Measurements from ENCODE around the gene NUAK1.

Gene NUAK1

GRCh38 chr12:106051853-106052531, 86.8 kb downstream of the NUAK1 start:
- no peak for DNase-seq

GRCh38 chr12:106049546-106049945, 89.2 kb downstream of the NUAK1 start:
- DNase-seq = no peak

DNA sequence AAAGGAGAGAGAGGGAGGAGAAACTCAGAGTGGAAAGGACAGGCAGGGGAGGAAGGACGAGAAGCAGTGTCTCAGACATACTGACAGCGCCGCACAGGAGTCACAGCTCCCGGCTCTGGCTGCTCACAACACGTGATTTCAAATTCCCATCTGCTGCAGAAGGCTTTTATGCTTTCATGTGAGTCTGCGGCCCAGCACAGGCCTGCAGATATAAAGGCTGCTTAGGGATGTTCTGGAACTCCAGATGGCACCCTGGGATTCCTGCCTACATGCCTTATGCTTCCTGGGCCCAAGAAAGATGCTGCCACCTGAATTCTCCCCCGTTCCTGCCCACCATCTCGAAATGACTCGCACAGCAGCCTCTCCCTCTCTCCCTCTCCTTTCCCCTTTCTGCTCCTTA, 89.6 kb downstream of the NUAK1 start:
- DNase-seq = no peak

- no peak for DNase-seq
These were observed 90.1 kb downstream of the NUAK1 start for GRCh38 chr12:106048676-106049075.

GRCh38 chr12:106048016-106048415, 90.7 kb downstream of the NUAK1 start:
- no peak for DNase-seq

GRCh38 chr12:106046947-106047346, 91.8 kb downstream of the NUAK1 start:
- DNase-seq = no peak

GRCh38 chr12:106046301-106046846, 92.4 kb downstream of the NUAK1 start:
- no peak for DNase-seq

DNA sequence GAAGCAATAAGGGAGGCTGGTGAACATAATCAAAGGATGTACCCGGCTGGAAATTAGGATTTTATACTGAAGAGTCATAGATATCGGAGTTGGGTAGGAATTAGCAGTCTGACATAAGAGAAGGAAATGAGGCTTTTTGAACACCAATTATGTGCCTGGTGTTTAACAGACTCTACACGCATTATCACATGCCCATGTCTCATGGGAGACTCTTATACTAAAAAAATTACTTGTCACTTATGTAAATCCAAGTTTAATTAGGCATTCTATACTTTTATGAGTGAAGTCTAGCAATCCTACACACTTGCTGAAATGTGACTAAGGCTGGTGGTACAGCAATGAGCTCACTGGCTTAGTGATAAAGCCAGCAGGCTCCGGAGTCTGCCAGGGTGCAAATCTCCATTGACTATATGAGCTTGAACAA, 93.5 kb downstream of the NUAK1 start:
- no peak for DNase-seq

DNA sequence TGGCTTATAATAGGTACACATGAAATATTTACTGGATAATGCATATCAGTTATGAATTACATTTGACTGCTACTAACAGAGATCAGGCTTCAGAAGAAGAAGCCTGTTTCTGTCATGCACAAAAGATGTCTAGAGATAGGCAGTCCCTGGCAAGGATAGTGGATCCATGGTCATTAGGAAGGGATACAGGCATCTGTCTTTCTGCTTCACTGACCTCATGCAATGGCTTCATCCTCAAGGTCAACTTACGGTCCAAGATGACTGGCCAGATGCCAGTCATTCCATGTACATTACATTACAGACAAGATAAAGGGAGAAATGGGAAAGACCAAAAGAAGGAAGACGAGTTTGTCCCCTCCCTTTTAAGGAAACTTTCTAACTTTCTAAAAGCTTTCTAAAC, 94.0 kb downstream of the NUAK1 start:
- DNase-seq = no peak

DNA sequence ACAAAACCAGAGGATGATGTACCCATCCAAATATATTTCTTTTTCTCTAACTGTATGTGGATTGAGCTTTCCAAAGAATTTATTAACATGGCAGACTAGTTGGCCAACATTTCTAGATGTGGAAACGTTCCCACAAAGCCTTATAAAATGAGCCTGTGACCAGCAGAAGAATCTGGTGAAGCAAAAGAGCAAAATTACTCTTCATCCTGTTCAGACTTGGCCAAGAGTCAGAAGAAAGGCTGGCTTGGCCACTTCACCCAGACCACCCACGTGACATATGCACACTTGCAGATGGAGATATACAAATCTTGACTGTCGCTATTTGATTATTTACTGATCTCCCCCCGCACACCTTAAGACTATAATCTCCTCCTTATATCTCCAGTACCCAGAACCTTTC, 96.7 kb downstream of the NUAK1 start:
- no peak for DNase-seq

- DNase-seq = no peak
These were observed 98.2 kb downstream of the NUAK1 start for GRCh38 chr12:106040521-106040920.

DNA sequence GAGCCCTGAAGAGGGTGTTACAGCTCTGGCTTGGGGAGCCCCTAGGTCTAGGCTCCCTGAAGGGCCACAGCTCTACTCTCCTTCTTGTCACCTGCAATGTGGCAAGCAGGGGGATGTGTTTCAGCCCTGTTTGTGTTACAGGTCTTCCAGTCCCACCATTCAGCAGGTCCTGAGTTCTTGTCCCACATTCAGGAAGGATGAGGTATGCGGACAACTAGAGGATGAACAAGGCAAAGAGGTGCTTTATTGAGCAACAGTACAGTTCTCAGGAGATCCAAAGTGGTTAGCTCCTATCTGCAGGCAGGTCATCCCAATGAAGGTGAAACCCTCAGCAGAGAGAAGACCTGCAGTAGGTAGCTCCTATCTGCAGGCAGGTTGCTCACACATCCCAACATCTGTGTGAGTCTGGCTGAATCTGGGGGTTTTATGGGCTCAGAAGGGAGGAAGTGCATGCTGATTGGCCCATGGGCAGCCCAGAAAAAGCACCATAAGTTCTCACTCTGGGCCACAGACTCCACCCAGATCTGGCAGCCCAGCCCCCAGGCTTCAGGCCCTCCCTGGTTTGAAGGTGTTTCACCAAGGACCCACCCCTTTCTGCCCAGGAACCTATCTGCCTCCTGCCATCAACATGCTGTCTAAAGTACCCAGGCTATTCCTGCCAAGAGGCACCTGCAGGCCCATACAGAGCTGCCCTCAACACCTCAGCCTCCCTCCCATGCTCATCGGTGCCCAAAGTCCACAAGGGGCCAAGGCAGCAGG, 98.9 kb downstream of the NUAK1 start:
- DNase-seq = no peak

DNA sequence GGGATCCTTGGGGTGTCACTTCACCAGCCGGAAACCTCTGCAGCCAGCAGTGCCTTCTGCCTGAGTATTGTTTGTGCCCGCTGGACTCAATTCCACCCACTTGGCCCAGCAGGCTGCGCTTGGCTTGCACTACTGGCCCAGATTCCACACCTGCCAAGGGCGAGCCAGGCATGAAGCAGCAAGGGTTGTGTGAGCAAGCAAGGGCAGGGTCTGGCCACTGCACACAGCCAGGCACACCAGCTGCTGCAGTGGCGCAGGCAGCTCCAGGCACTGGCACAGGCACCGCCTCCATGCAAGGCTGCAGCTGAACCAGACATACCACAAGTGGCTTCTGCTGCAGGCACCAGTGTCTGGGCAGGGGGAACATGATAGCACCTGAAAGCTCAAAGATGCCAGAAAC, 99.5 kb downstream of the NUAK1 start:
- no peak for DNase-seq

DNA sequence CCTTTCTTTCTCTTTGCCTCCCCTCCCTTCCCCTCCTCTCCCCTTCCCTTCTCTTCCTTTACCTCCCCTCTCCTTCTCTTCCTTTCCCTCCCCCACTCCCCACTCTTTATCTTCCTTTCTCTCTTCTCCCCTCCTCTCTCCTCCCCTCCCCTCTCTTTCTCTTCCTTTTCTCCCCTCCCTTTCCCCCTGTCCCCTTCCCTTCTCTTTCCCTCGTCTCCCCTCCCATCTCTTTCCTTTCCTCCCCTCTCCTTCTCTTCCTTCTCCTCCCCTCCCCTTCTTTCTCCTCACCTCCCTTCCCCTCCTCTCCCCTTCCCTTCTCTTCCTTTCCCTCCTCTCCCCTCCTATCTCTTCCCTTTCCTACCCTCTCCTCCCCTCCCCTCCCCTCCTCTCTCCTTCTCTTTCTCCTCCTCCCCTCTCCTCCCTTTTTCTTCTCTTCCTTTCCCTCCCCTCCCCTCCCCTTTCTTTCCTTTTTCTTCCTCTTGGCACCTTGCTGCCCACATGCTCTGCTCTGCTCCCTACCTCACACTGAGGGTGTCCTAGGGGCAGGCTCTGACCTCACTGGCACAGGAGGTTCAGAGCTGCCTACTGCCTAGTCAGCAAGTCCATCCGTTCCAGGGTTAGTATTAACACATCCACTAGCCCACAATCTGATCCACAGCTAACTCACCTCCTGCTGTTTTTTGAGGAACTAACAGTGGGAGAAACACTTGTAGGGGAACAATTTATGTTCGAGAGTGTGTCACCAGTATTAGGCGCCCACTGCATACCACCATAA, 101.0 kb downstream of the NUAK1 start:
- no peak for DNase-seq

DNA sequence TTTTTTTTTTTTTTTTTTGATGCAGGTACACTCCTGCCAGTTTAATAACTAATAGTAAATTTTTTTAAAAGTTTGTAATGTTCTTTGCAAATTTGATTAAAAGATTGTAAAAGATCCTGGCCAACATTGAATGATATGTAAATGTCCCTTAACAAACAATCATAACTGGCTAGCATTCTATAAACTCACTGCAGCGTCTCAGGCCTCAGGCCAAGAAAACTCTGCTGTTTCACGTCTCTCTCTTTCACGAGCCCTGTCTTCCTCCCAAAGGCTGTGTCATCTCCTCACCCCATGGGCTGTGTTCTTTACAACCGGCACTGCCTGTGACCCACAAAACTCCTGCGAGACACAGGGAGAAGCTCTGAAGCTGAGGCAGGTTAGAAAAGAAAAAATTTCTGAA, 103.3 kb downstream of the NUAK1 start:
- DNase-seq = no peak

- DNase-seq = no peak
These were observed 104.4 kb downstream of the NUAK1 start for GRCh38 chr12:106034316-106034715.

DNA sequence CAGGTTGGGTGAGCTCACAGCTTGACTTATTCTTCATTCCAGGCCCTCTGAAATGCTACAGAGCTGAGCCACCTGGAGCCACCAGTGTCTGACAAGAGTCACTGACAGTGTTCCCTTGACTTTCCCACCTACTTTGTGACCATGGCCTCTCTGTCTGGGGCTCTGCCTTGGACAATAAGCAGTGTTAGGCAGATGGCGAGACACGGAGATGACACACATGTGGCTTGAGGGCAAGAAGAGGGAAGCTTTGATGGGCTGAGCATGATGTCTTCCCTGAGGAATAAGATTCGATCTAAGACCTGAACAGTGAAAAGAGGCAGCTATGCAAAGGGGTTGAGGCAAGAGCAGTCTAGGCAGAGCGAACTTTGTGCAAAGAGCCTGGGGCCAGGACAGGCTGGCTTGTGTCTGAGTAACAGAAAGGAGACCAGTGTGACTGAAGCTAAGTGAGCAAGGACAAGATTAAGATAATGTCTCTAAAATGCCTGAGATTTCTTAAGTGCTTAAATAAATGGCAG, 105.5 kb downstream of the NUAK1 start:
- DNase-seq = no peak

- DNase-seq = no peak
These were observed 106.2 kb downstream of the NUAK1 start for GRCh38 chr12:106032623-106032925.

- no peak for DNase-seq
These were observed 106.8 kb downstream of the NUAK1 start for GRCh38 chr12:106031761-106032622.

DNA sequence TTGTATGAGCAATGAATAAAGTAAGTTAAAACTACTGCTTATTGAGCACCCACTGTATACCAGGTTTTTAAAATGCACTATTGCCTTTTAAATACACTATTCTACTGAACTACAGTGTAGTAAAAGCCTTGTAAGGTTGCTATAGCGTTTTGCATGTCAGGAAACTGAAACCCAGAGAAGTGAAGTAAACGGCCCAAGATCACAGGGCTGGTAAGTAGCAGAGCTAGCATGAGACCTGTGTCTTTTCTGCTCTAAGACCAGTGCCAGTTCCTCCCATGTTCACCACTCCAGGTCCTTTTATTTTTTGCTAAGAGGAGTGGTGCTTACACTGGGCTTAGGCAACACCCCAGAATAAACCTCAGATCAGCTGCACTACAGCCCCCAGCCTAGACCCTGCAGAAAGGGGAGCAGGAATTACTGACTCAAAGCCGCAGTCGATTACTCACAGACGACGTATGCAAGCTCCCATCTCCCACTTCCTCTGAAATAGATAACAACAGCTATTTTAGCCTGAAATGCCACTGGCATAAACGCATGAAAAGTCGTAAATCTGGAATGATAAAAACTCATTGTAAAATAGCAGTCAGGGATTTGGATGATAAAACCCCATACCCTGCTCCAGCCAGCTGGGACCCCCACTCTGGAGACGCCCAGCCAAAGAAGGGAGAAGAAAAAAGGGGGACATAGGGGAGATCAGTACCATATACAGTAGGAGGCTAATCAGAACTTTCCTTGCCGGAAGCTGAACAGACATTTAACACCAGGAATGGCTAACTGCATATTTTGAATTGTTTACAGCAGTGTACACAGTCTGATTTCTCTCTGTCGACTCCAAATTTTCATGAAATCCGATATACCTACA, 108.3 kb downstream of the NUAK1 start:
- no peak for DNase-seq

- DNase-seq = no peak
These were observed 109.2 kb downstream of the NUAK1 start for GRCh38 chr12:106029532-106029931.

DNA sequence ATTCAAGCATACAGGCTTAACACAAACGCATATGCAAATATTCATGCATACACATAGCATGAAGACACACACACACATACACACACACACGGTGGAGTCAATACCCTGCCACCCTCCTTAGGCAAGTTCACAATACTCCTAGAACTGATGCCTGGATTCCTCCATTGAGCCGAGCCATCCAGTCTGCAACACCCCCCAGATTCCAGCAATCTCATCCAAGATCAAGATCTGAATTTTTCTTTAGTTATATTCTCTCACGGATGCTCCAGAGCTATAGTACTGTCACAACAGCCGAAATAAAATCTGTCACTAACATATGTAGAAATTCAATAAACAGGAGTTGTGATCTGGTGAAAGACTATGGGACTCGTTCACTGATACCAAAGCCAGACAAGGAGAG, 110.8 kb downstream of the NUAK1 start:
- DNase-seq = no peak

All from CD4-positive, alpha-beta T cell treated with Interferon gamma for 1 hour (primary cell).